GM23338 (cell line): Measurements from ENCODE around the gene MPHOSPH9. TPM values are rescaled to one million over a fixed set of nuclear protein-coding genes. Genes with fewer than 3 reads are reported as not detected.

Experiments used
- ATAC-seq: fragments of 200-7000 bp; cut with Tn5 transposase; 3 replicates; pipeline ENCODE4 v1.9.1; 2020
- DNase-seq: peaks from one replicate; pipeline ENCODE4 v3.0.0-alpha.2; 2015; ENCODE audit warnings: low spot score
- H2AFZ ChIP-seq: fragments of 200-600 bp; sonication (generic); 2 replicates; pipeline ENCODE4 v1.8.0; 2016; ENCODE audit warnings: antibody characterized with exemption, mild to moderate bottlenecking, moderate library complexity
- H3F3A ChIP-seq: fragments of 200-600 bp; sonication (generic); replicated peaks from 2 replicates; pipeline ENCODE4 v1.8.0; 2017; ENCODE audit warnings: antibody characterized with exemption, mixed run types, low read depth
- H3K27ac ChIP-seq: fragments of 200-600 bp; sonication (generic); 2 replicates; pipeline ENCODE4 v1.6.1; 2016; ENCODE audit warnings: low read depth
- H3K27me3 ChIP-seq: fragments of 200-600 bp; sonication (generic); 2 replicates; pipeline ENCODE4 v1.8.0; 2016; ENCODE audit warnings: mild to moderate bottlenecking, mixed run types, moderate library complexity; ENCODE audit not compliant: insufficient read depth
- H3K36me3 ChIP-seq: fragments of 200-600 bp; sonication (generic); 2 replicates; pipeline ENCODE4 v1.8.0; 2016; ENCODE audit warnings: mild to moderate bottlenecking; ENCODE audit not compliant: insufficient read depth
- H3K4me1 ChIP-seq: fragments of 200-600 bp; sonication (generic); 2 replicates; pipeline ENCODE4 v1.8.0; 2016; ENCODE audit warnings: mild to moderate bottlenecking, moderate library complexity; ENCODE audit not compliant: insufficient read depth
- H3K4me2 ChIP-seq: fragments of 200-600 bp; sonication (generic); 2 replicates; pipeline ENCODE4 v1.7.1; 2017; ENCODE audit warnings: mixed run types
- H3K4me3 ChIP-seq: fragments of 200-600 bp; sonication (generic); 2 replicates; pipeline ENCODE4 v1.6.1; 2016; ENCODE audit warnings: mixed run types
- H3K79me2 ChIP-seq: fragments of 200-600 bp; sonication (generic); replicated peaks from 2 replicates; pipeline ENCODE4 v1.8.0; 2017; ENCODE audit warnings: mild to moderate bottlenecking; ENCODE audit not compliant: insufficient read depth
- H3K9me2 ChIP-seq: fragments of 200-600 bp; sonication (generic); 2 replicates; pipeline ENCODE4 v1.8.0; 2017; ENCODE audit not compliant: insufficient read depth
- H4K20me1 ChIP-seq: fragments of 200-600 bp; sonication (generic); replicated peaks from 2 replicates; pipeline ENCODE4 v1.8.0; 2017; ENCODE audit warnings: mild to moderate bottlenecking; ENCODE audit not compliant: insufficient read depth
- H3K27ac Mint-ChIP-seq: 2 replicates; pipeline ENCODE4 v1.8.0; 2020; ENCODE audit warnings: inconsistent platforms, mild to moderate bottlenecking, moderate library complexity, mixed read lengths
- H3K27me3 Mint-ChIP-seq: 3 replicates; pipeline ENCODE4 v1.8.0; 2022; ENCODE audit warnings: low read depth, mild to moderate bottlenecking, moderate library complexity, mixed read lengths, inconsistent platforms; ENCODE audit not compliant: insufficient read depth, poor library complexity
- H3K36me3 Mint-ChIP-seq: 3 replicates; pipeline ENCODE4 v1.8.0; 2021; ENCODE audit warnings: low read depth, mild to moderate bottlenecking, inconsistent platforms, moderate library complexity, mixed read lengths
- H3K4me1 Mint-ChIP-seq: 3 replicates; pipeline ENCODE4 v1.8.0; 2020; ENCODE audit warnings: mild to moderate bottlenecking, inconsistent platforms, mixed read lengths
- H3K4me3 Mint-ChIP-seq: 3 replicates; pipeline ENCODE4 v1.8.0; 2021; ENCODE audit warnings: moderate library complexity, mild to moderate bottlenecking, inconsistent platforms, mixed read lengths
- H3K9me3 Mint-ChIP-seq: 3 replicates; pipeline ENCODE4 v1.8.0; 2020; ENCODE audit warnings: moderate library complexity, mild to moderate bottlenecking, inconsistent platforms, mixed read lengths
- EZH2 ChIP-seq: fragments of 200-600 bp; sonication (generic); IDR thresholded peaks from one replicate; pipeline ENCODE4 v1.8.0; 2017; ENCODE audit warnings: antibody characterized with exemption, mild to moderate bottlenecking, low read depth; ENCODE audit not compliant: unreplicated experiment
- JUNB ChIP-seq: IDR thresholded peaks from one replicate; pipeline ENCODE4 v1.6.1; 2016; ENCODE audit warnings: antibody characterized with exemption; ENCODE audit not compliant: unreplicated experiment
- NANOG ChIP-seq: IDR thresholded peaks from 2 replicates; pipeline ENCODE4 v1.6.1; 2016; ENCODE audit warnings: antibody characterized with exemption, borderline replicate concordance
- POLR2AphosphoS5 ChIP-seq: IDR thresholded peaks from 2 replicates; pipeline ENCODE4 v1.6.1; 2016; ENCODE audit warnings: antibody characterized with exemption, low read depth
- STAT1 ChIP-seq: IDR thresholded peaks from one replicate; pipeline ENCODE4 v1.6.1; 2016; ENCODE audit warnings: antibody characterized with exemption; ENCODE audit not compliant: unreplicated experiment
- ZNF114 ChIP-seq: fragments of 250-450 bp; sonication (Bioruptor Pico); IDR thresholded peaks from 2 replicates; pipeline ENCODE4 v1.5.0; 2020; ENCODE audit warnings: mild to moderate bottlenecking, moderate library complexity
- ZNF331 ChIP-seq: fragments of 250-450 bp; sonication (Bioruptor Pico); IDR thresholded peaks from 2 replicates; pipeline ENCODE4 v1.5.0; 2020; ENCODE audit warnings: low read depth, mild to moderate bottlenecking, moderate library complexity
- polyA plus RNA-seq: library from polyadenylated mRNA; unstranded; fragments of >200 nt; fragmentation: Nextera tagmentation; extraction: Ambion mirVana; gene quantifications from 2 replicates; pipeline ENCODE4 v1.2.1, GENCODE V29; 2016
- total RNA-seq: library from RNA; depleted of rRNA; stranded (reverse); fragments of >200 nt; shearing (Covaris generic); gene quantifications from 2 replicates; pipeline ENCODE4 v1.2.3, GENCODE V29; 2014
- TF ChIP-seq, protein P1 (sequence below): IDR thresholded peaks from one replicate; pipeline ENCODE4 v1.6.1; 2018; ENCODE audit warnings: antibody characterized with exemption; ENCODE audit not compliant: unreplicated experiment
- TF ChIP-seq, protein P2 (sequence below): fragments of 250-450 bp; sonication (Bioruptor Pico); IDR thresholded peaks from 2 replicates; pipeline ENCODE4 v1.5.0; 2020; ENCODE audit warnings: mild to moderate bottlenecking, moderate library complexity
- TF ChIP-seq, protein P3 (sequence below): IDR thresholded peaks from 2 replicates; pipeline ENCODE4 v1.6.1; 2016; ENCODE audit warnings: antibody characterized with exemption

Gene MPHOSPH9
- total and polyA plus RNA-seq, 2 experiments from 2014 or later = 30.5 to 77.9 TPM

DNA sequence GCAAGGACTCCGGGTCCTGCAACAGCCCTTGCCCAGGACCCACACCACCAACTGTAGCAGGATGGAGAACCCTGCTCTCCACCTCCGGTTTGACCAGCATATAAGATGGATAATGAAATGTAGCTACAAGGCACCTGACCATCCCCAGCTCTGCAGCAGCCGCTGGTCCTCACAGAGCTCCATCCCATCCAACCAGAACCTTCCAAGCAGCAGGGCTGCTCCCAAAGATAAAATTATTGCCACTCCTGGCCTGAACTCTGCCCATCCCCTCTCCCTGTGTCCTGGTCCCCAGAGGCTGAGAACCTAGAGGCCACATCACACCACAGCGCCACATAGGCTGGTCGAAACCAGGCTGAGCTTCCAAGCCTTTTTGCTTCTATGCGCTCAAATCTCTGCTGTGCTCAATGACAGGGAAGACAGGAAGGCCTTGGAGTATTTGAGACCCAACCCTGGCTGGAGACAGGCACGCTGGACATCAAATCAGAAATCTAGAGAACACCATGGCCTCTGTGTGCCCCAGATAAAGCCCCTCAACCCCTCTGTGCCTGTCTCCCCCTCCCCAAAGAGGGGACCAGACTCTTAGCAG, 34.5 kb upstream of the MPHOSPH9 start:
- Mint-ChIP-seq H3K9me3 (0 out of 3 replicates have a peak, but pooled peaks cover 4% of the 10 kb centered on the region), H3K27ac (no peak overlapping the region), H3K27me3 (peaks cover 27% of the 10 kb centered on the region), H3K4me1 (peaks cover 35% of the 10 kb centered on the region), H3K4me3 (no peak overlapping the region), H3K36me3 (peaks cover 50% of the 10 kb centered on the region)
- no peak overlapping the region for H3K4me2 ChIP-seq
- ATAC-seq (no peak), DNase-seq (no peak)
- no peak overlapping the region for H3K27ac ChIP-seq
- H3K9me2 ChIP-seq = no peaks in the 10 kb centered on the region
- peaks cover 11% of the 10 kb centered on the region for H3K4me1 ChIP-seq
- H3K4me3 ChIP-seq = no peak overlapping the region
- H2AFZ ChIP-seq = no peak overlapping the region
- peaks cover 60% of the 10 kb centered on the region for H3K79me2 ChIP-seq
- TF ChIP-seq NANOG (no peak), EZH2 (no peak), ZNF331 (CRISPR knock-in tag) (no peak), STAT1 (no peak), JUNB (no peak)
- TF ChIP-seq, protein P1, sequence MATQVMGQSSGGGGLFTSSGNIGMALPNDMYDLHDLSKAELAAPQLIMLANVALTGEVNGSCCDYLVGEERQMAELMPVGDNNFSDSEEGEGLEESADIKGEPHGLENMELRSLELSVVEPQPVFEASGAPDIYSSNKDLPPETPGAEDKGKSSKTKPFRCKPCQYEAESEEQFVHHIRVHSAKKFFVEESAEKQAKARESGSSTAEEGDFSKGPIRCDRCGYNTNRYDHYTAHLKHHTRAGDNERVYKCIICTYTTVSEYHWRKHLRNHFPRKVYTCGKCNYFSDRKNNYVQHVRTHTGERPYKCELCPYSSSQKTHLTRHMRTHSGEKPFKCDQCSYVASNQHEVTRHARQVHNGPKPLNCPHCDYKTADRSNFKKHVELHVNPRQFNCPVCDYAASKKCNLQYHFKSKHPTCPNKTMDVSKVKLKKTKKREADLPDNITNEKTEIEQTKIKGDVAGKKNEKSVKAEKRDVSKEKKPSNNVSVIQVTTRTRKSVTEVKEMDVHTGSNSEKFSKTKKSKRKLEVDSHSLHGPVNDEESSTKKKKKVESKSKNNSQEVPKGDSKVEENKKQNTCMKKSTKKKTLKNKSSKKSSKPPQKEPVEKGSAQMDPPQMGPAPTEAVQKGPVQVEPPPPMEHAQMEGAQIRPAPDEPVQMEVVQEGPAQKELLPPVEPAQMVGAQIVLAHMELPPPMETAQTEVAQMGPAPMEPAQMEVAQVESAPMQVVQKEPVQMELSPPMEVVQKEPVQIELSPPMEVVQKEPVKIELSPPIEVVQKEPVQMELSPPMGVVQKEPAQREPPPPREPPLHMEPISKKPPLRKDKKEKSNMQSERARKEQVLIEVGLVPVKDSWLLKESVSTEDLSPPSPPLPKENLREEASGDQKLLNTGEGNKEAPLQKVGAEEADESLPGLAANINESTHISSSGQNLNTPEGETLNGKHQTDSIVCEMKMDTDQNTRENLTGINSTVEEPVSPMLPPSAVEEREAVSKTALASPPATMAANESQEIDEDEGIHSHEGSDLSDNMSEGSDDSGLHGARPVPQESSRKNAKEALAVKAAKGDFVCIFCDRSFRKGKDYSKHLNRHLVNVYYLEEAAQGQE = no peak
- peaks cover 19% of the 10 kb centered on the region for H4K20me1 ChIP-seq
- H3F3A ChIP-seq = peaks cover 10% of the 10 kb centered on the region; the same call in 1 of the 2 replicates
- H3K36me3 ChIP-seq = peaks cover 6% of the 10 kb centered on the region
- no peaks in the 10 kb centered on the region for H3K27me3 ChIP-seq

DNA sequence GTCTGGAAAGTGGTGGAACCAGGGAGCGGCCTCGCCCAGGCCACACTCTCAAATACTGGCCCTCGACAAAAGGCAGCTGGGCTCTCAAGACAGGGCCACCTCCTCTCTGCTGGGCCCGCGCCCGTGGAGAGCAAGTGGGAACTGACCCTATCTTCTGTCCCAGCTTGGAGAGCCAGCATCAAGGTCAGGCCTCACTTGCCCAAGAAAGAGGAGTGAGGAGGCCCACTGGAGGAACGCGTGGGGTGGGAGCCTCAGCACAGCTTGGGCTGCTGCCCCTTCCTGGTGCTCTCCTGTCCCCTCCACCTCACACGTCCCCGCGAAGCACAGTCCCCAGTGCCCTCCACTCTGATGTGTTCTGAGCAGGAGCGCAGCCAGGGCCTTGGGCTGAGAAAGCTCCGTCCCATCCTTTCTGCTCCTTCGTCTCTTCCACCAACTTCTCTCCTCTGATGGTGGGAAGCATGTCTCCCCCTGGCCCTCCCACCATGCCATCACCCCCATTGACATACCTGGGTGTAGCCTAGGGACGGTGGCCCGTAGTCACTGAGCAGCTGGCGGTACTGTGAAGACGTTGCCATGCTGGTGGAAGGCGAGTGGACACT, 33.8 kb upstream of the MPHOSPH9 start:
- peaks cover 9% of the 10 kb centered on the region for H3K4me1 ChIP-seq
- Mint-ChIP-seq H3K4me1 (peaks cover 36% of the 10 kb centered on the region), H3K27ac (no peak overlapping the region), H3K9me3 (peaks cover 4% of the 10 kb centered on the region; the same call in 1 of the 3 replicates), H3K27me3 (peaks cover 27% of the 10 kb centered on the region), H3K36me3 (peaks cover 57% of the 10 kb centered on the region), H3K4me3 (no peak overlapping the region)
- DNase-seq = no peak
- H3F3A ChIP-seq = peaks cover 16% of the 10 kb centered on the region; the same call in 1 of the 2 replicates
- H3K79me2 ChIP-seq = peaks cover 60% of the 10 kb centered on the region
- H3K9me2 ChIP-seq = no peaks in the 10 kb centered on the region
- H3K4me3 ChIP-seq = no peak overlapping the region
- H2AFZ ChIP-seq = no peak overlapping the region
- H3K27me3 ChIP-seq = no peaks in the 10 kb centered on the region
- H3K4me2 ChIP-seq = no peak overlapping the region
- H4K20me1 ChIP-seq = peaks cover 19% of the 10 kb centered on the region
- ATAC-seq = no peak
- peaks cover 12% of the 10 kb centered on the region for H3K36me3 ChIP-seq
- no peak overlapping the region for H3K27ac ChIP-seq
- TF ChIP-seq ZNF114 (CRISPR knock-in tag) (no peak), JUNB (no peak), POLR2AphosphoS5 (no peak), EZH2 (no peak), ZNF331 (CRISPR knock-in tag) (no peak), STAT1 (no peak)
- TF ChIP-seq, protein P2, sequence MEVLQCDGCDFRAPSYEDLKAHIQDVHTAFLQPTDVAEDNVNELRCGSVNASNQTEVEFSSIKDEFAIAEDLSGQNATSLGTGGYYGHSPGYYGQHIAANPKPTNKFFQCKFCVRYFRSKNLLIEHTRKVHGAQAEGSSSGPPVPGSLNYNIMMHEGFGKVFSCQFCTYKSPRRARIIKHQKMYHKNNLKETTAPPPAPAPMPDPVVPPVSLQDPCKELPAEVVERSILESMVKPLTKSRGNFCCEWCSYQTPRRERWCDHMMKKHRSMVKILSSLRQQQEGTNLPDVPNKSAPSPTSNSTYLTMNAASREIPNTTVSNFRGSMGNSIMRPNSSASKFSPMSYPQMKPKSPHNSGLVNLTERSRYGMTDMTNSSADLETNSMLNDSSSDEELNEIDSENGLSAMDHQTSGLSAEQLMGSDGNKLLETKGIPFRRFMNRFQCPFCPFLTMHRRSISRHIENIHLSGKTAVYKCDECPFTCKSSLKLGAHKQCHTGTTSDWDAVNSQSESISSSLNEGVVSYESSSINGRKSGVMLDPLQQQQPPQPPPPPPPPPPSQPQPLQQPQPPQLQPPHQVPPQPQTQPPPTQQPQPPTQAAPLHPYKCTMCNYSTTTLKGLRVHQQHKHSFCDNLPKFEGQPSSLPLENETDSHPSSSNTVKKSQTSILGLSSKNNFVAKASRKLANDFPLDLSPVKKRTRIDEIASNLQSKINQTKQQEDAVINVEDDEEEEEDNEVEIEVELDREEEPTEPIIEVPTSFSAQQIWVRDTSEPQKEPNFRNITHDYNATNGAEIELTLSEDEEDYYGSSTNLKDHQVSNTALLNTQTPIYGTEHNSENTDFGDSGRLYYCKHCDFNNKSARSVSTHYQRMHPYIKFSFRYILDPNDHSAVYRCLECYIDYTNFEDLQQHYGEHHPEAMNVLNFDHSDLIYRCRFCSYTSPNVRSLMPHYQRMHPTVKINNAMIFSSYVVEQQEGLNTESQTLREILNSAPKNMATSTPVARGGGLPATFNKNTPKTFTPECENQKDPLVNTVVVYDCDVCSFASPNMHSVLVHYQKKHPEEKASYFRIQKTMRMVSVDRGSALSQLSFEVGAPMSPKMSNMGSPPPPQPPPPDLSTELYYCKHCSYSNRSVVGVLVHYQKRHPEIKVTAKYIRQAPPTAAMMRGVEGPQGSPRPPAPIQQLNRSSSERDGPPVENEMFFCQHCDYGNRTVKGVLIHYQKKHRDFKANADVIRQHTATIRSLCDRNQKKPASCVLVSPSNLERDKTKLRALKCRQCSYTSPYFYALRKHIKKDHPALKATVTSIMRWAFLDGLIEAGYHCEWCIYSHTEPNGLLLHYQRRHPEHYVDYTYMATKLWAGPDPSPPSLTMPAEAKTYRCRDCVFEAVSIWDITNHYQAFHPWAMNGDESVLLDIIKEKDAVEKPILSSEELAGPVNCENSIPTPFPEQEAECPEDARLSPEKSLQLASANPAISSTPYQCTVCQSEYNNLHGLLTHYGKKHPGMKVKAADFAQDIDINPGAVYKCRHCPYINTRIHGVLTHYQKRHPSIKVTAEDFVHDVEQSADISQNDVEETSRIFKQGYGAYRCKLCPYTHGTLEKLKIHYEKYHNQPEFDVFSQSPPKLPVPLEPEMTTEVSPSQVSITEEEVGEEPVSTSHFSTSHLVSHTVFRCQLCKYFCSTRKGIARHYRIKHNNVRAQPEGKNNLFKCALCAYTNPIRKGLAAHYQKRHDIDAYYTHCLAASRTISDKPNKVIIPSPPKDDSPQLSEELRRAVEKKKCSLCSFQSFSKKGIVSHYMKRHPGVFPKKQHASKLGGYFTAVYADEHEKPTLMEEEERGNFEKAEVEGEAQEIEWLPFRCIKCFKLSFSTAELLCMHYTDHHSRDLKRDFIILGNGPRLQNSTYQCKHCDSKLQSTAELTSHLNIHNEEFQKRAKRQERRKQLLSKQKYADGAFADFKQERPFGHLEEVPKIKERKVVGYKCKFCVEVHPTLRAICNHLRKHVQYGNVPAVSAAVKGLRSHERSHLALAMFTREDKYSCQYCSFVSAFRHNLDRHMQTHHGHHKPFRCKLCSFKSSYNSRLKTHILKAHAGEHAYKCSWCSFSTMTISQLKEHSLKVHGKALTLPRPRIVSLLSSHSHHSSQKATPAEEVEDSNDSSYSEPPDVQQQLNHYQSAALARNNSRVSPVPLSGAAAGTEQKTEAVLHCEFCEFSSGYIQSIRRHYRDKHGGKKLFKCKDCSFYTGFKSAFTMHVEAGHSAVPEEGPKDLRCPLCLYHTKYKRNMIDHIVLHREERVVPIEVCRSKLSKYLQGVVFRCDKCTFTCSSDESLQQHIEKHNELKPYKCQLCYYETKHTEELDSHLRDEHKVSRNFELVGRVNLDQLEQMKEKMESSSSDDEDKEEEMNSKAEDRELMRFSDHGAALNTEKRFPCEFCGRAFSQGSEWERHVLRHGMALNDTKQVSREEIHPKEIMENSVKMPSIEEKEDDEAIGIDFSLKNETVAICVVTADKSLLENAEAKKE (CRISPR knock-in tag) = no peak
- TF ChIP-seq, protein P3, sequence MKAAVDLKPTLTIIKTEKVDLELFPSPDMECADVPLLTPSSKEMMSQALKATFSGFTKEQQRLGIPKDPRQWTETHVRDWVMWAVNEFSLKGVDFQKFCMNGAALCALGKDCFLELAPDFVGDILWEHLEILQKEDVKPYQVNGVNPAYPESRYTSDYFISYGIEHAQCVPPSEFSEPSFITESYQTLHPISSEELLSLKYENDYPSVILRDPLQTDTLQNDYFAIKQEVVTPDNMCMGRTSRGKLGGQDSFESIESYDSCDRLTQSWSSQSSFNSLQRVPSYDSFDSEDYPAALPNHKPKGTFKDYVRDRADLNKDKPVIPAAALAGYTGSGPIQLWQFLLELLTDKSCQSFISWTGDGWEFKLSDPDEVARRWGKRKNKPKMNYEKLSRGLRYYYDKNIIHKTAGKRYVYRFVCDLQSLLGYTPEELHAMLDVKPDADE = no peak
